CD14-positive monocyte (primary cell): Measurements from ENCODE around the gene TARBP1. TPM values are rescaled to one million over a fixed set of nuclear protein-coding genes. Genes with fewer than 3 reads are reported as not detected.
"Not testable (repeated sequence)": the region's sequence is repeated elsewhere in the genome, so short reads cannot be mapped to it uniquely, and the experiment has no call there.

ENCODE experiments used
- DNase-seq, 3 donors: peaks; one replicate each; pipeline ENCODE4 v3.0.0-alpha.2; 2011 to 2022
- H2AFZ ChIP-seq: 2 replicates; pipeline ENCODE4 v1.6.0; 2012; ENCODE audit warnings: mild to moderate bottlenecking, low read depth, low read length, inconsistent platforms; ENCODE audit not compliant: insufficient read depth, poor library complexity, severe bottlenecking
- H3K27ac ChIP-seq, 2 donors: 1 replicate in 1 of 2; 2 replicates in 1 of 2; pipeline ENCODE4 v1.5.1; 2012 to 2013; ENCODE audit warnings: low read length in 2 of 2, control low read depth in 1 of 2, inconsistent platforms in 1 of 2, low read depth in 1 of 2, mild to moderate bottlenecking in 1 of 2
- H3K27me3 ChIP-seq, 2 donors: one replicate each; pipeline versions ENCODE4 v1.6.0 to v1.6.1; 2011 to 2013; ENCODE audit warnings: low read length in 2 of 2; ENCODE audit not compliant: control insufficient read depth in 2 of 2, insufficient read depth in 2 of 2
- H3K36me3 ChIP-seq, 2 donors: replicated peaks in 1 of 2; 1 replicate in 1 of 2; 2 replicates in 1 of 2; pipeline versions ENCODE4 v1.5.1 to v1.6.1; 2012 to 2013; ENCODE audit warnings: low read length in 2 of 2, control low read depth in 1 of 2, inconsistent platforms in 1 of 2, mild to moderate bottlenecking in 1 of 2; ENCODE audit not compliant: insufficient read depth in 2 of 2, control insufficient read depth in 1 of 2
- H3K4me1 ChIP-seq, 2 donors: 1 replicate in 1 of 2; 2 replicates in 1 of 2; pipeline versions ENCODE4 v1.5.1 to v1.6.1; 2012 to 2013; ENCODE audit warnings: low read length in 2 of 2, control low read depth in 1 of 2, inconsistent platforms in 1 of 2, mild to moderate bottlenecking in 1 of 2, moderate library complexity in 1 of 2; ENCODE audit not compliant: insufficient read depth in 2 of 2, control insufficient read depth in 1 of 2
- H3K4me2 ChIP-seq: replicated peaks from 2 replicates; pipeline ENCODE3; 2012; ENCODE audit warnings: low read length, moderate library complexity, mild to moderate bottlenecking; ENCODE audit not compliant: poor library complexity, severe bottlenecking; ENCODE audit errors: extremely low read depth
- H3K4me3 ChIP-seq, 3 experiments: fragments of 200-600 bp in 1 of 3; sonication (generic) in 1 of 3; replicated peaks in 1 of 3; 1 replicate in 2 of 3; 2 replicates in 1 of 3; pipeline ENCODE4 v1.5.1; 2011 to 2013; ENCODE audit warnings: low read length in 3 of 3, mild to moderate bottlenecking in 3 of 3, control low read depth in 2 of 3, low read depth in 2 of 3, inconsistent platforms in 1 of 3, moderate library complexity in 1 of 3
- H3K79me2 ChIP-seq: 2 replicates; pipeline ENCODE4 v1.6.0; 2012; ENCODE audit warnings: mild to moderate bottlenecking, control low read depth, inconsistent platforms, low read length, moderate library complexity; ENCODE audit not compliant: insufficient read depth
- H3K9ac ChIP-seq: 2 replicates; pipeline ENCODE4 v1.6.0; 2017; ENCODE audit warnings: low read length, mild to moderate bottlenecking; ENCODE audit not compliant: insufficient read depth, poor library complexity, severe bottlenecking
- H3K9me3 ChIP-seq, 2 donors: replicated peaks in 1 of 2; 1 replicate in 1 of 2; 2 replicates in 1 of 2; pipeline versions ENCODE4 v1.5.1 to v1.6.1; 2012 to 2013; ENCODE audit warnings: low read length in 2 of 2, control low read depth in 1 of 2; ENCODE audit not compliant: control insufficient read depth in 1 of 2, insufficient read depth in 1 of 2
- H4K20me1 ChIP-seq: 2 replicates; pipeline ENCODE4 v1.6.0; 2012; ENCODE audit warnings: mild to moderate bottlenecking, low read length, control low read depth, moderate library complexity; ENCODE audit not compliant: insufficient read depth
- H3K27ac Mint-ChIP-seq, 7 donors: one replicate each; pipeline ENCODE4 v1.8.0; 2020; ENCODE audit warnings: mild to moderate bottlenecking in 7 of 7, mixed read lengths in 7 of 7, moderate library complexity in 6 of 7, inconsistent platforms in 2 of 7
- H3K27me3 Mint-ChIP-seq, 3 donors: one replicate each; pipeline ENCODE4 v1.8.0; 2021 to 2022; ENCODE audit warnings: low read depth in 3 of 3, mild to moderate bottlenecking in 3 of 3, mixed read lengths in 3 of 3, moderate library complexity in 3 of 3, inconsistent platforms in 1 of 3
- H3K36me3 Mint-ChIP-seq, 2 donors: one replicate each; pipeline ENCODE4 v1.8.0; 2020; ENCODE audit warnings: mixed read lengths in 2 of 2, inconsistent platforms in 1 of 2, mild to moderate bottlenecking in 1 of 2
- H3K4me1 Mint-ChIP-seq: one replicate; pipeline ENCODE4 v1.8.0; 2020; ENCODE audit warnings: mild to moderate bottlenecking, mixed read lengths
- H3K4me3 Mint-ChIP-seq, 2 donors: one replicate each; pipeline ENCODE4 v1.8.0; 2020; ENCODE audit warnings: mild to moderate bottlenecking in 2 of 2, mixed read lengths in 2 of 2, moderate library complexity in 1 of 2
- H3K9me3 Mint-ChIP-seq, 7 donors: one replicate each; pipeline ENCODE4 v1.8.0; 2020 to 2022; ENCODE audit warnings: mixed read lengths in 7 of 7, mild to moderate bottlenecking in 6 of 7, moderate library complexity in 6 of 7, inconsistent platforms in 2 of 7
- CTCF ChIP-seq: fragments of 200-600 bp; IDR thresholded peaks from one replicate; pipeline ENCODE4 v1.8.0; 2022; ENCODE audit warnings: antibody characterized with exemption, mild to moderate bottlenecking
- WGBS: methylation state at CpG from one replicate; pipeline ENCODE4 v1.1.5; 2013; ENCODE audit warnings: missing lambda C conversion rate; ENCODE audit not compliant: insufficient coverage; 5-methylcytosine and 5-hydroxymethylcytosine counted together
- intact Hi-C, 2 donors: fragments of 100-400 bp; cut with micrococcal nuclease; formaldehyde crosslinking; loops; one replicate each; pipeline versions ENCODE4 v1.15.0 to v1.15.1; 2023
- polyA plus RNA-seq, 3 donors: library from polyadenylated mRNA; depleted of rRNA in 1 of 3; unstranded in 2 of 3; stranded (reverse) in 1 of 3; fragments of 300-500 nt in 2 of 3; fragments of >200 nt in 1 of 3; fragmentation: Illumina TruSeq in 2 of 3; gene quantifications; 1 replicate in 2 of 3; 2 replicates in 1 of 3; pipeline ENCODE4 v1.2.3, GENCODE V29; 2012 to 2021

TARBP1 gene
- polyA plus RNA-seq, 3 donors, result 1.4 to 30.9 (median 3.2) TPM

GRCh38 chr1:234381699-234382555 lies 97.1 kb downstream of the TARBP1 start:
- Histone ChIP-seq H3K27me3 (no peaks in the 10 kb centered on the region), H3K36me3 (peaks cover 54 to 96% of the 10 kb centered on the region in 2 donors), H3K9ac (no peak overlapping the region), H3K27ac (no peak overlapping the region), H3K9me3 (no peaks in the 10 kb centered on the region), H2AFZ (no peak overlapping the region), H4K20me1 (no peaks in the 10 kb centered on the region), H3K4me1 (no peaks in the 10 kb centered on the region), H3K79me2 (peaks cover 21% of the 10 kb centered on the region), H3K4me3 (no peak overlapping the region), H3K4me2 (no peak overlapping the region)
- TF ChIP-seq CTCF, result no peak
- no peak for DNase-seq
- no peak overlapping the region for H3K4me3 Mint-ChIP-seq
- H3K4me1 Mint-ChIP-seq, result no peaks in the 10 kb centered on the region
- WGBS, result 94% methylated on average over 7 of the region's 10 CpGs
- H3K9me3 Mint-ChIP-seq, result peaks cover 4 to 10% (median 8%) of the 10 kb centered on the region in 7 donors
- H3K36me3 Mint-ChIP-seq, result peaks cover 75 to 85% of the 10 kb centered on the region in 2 donors
- intact Hi-C loops, result no loop called here
- no peaks in the 10 kb centered on the region for H3K27me3 Mint-ChIP-seq
- H3K27ac Mint-ChIP-seq, result peak overlapping the region in 2 of 7 donors; percentile 8 to 24

GRCh38 chr1:234379591-234380109 lies 99.3 kb downstream of the TARBP1 start:
- H3K27me3 ChIP-seq, H3K9me3 ChIP-seq, DNase-seq, H3K27me3 Mint-ChIP-seq, H2AFZ ChIP-seq, H3K4me3 Mint-ChIP-seq, H3K4me2 ChIP-seq, H3K4me1 ChIP-seq, H3K4me1 Mint-ChIP-seq, H3K4me3 ChIP-seq, H4K20me1 ChIP-seq, H3K9ac ChIP-seq, H3K27ac ChIP-seq, intact Hi-C loops: not testable (repeated sequence)
- Mint-ChIP-seq H3K9me3 (peaks cover 4 to 10% (median 8%) of the 10 kb centered on the region in 7 donors), H3K27ac (peak overlapping the region in 2 of 7 donors; percentile 18 to 31), H3K36me3 (peaks cover 76 to 84% of the 10 kb centered on the region in 2 donors)
- 100% methylated on average over 1 of the region's 5 CpGs for WGBS
- peaks cover 60 to 94% of the 10 kb centered on the region in 2 donors for H3K36me3 ChIP-seq
- H3K79me2 ChIP-seq, result peaks cover 39% of the 10 kb centered on the region
